Lung (tissue), 12 donors: ENCODE results near the gene UGT2B15. TPM values are rescaled to one million over a fixed set of nuclear protein-coding genes. Genes with fewer than 3 reads are reported as not detected.

Experiments
- ATAC-seq: fragments of 200-7000 bp; cut with Tn5 transposase; one replicate; pipeline ENCODE4 v1.9.1; 2020; ENCODE audit warnings: moderate number of reproducible peaks; ENCODE audit not compliant: insufficient read depth, low FRiP score
- DNase-seq, 3 donors: peaks; one replicate each; pipeline ENCODE4 v3.0.0-alpha.2; 2013 to 2017
- H3K27ac ChIP-seq, 2 donors: one replicate each; pipeline ENCODE4 v1.5.1; 2013; ENCODE audit warnings: mild to moderate bottlenecking in 2 of 2, moderate library complexity in 2 of 2, control low read depth in 1 of 2, inconsistent platforms in 1 of 2, low read depth in 1 of 2, low read length in 1 of 2
- H3K27me3 ChIP-seq, 3 donors: one replicate each; pipeline ENCODE4 v1.5.1; 2013; ENCODE audit warnings: low read length in 2 of 3; ENCODE audit not compliant: control insufficient read depth in 3 of 3, insufficient read depth in 3 of 3
- H3K36me3 ChIP-seq, 4 donors: one replicate each; pipeline ENCODE4 v1.5.1; 2013; ENCODE audit warnings: low read length in 4 of 4, mild to moderate bottlenecking in 1 of 4, moderate library complexity in 1 of 4; ENCODE audit not compliant: control insufficient read depth in 4 of 4, insufficient read depth in 4 of 4
- H3K4me1 ChIP-seq, 5 donors: one replicate each; pipeline ENCODE4 v1.5.1; 2013; ENCODE audit warnings: low read length in 5 of 5, mild to moderate bottlenecking in 2 of 5, moderate library complexity in 1 of 5; ENCODE audit not compliant: control insufficient read depth in 5 of 5, insufficient read depth in 5 of 5
- H3K4me3 ChIP-seq: one replicate; pipeline ENCODE4 v1.5.1; 2013; ENCODE audit warnings: mild to moderate bottlenecking, control low read depth, moderate library complexity
- H3K9ac ChIP-seq, 2 donors: one replicate each; pipeline ENCODE4 v1.5.1; 2013; ENCODE audit warnings: low read length in 2 of 2, control low read depth in 1 of 2; ENCODE audit not compliant: insufficient read depth in 1 of 2
- H3K9me3 ChIP-seq, 4 donors: one replicate each; pipeline ENCODE4 v1.5.1; 2013; ENCODE audit warnings: low read length in 3 of 4, mild to moderate bottlenecking in 1 of 4, moderate library complexity in 1 of 4; ENCODE audit not compliant: control insufficient read depth in 4 of 4, insufficient read depth in 3 of 4
- WGBS, 2 donors: extraction: QIAGEN DNeasy Blood & Tissue Kit; methylation state at CpG; one replicate each; pipeline ENCODE4 v1.1.7; 2013; 5-methylcytosine and 5-hydroxymethylcytosine counted together
- polyA plus RNA-seq, 2 donors: library from polyadenylated mRNA; stranded (reverse); fragments of 200-250 nt; gene quantifications; one replicate each; pipeline ENCODE4 v1.2.1, GENCODE V29; 2013
- total RNA-seq, 2 donors: library from RNA; depleted of rRNA in 1 of 2; stranded (reverse); fragments of >200 nt in 1 of 2; gene quantifications; one replicate each; pipeline ENCODE4 v1.2.1, GENCODE V29; 2014 to 2021
- TF ChIP-seq, protein P1 (sequence below): IDR thresholded peaks from 2 replicates; pipeline ENCODE4 v1.5.1; 2012; ENCODE audit warnings: mild to moderate bottlenecking; ENCODE audit errors: control extremely low read depth, extremely low read depth
- donor health status: control.
- donor health status: control.
- donor health status: Bipolar disorder and iron deficiency.
- donor health status: healthy.
- donor health status: DM: yes; HTN: yes; CAD: no.

UGT2B15 gene
- total and polyA plus RNA-seq, 4 donors: 0.06 to 0.15 TPM; not detected in 2

DNA sequence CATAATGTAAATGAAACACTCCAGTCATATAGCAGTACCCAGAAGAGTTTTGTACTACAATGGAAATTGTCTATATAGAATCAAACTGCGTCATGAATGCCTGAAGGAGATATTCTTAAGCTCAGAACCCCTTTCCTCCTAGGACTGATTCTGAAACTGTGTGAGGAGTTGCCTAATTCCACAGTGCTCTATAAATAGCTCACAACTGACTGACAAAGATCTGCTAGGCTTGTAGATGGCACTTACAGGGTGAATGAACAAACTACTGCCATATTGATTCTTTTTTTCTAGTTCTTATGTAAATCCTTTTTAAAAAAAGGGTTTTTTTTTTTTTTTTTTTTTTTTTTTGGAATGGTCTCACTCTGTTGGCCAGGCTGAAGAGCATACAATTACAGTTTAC, 64.2 kb downstream of the UGT2B15 start:
- 81 to 89% methylated on average over 1 of the region's 1 CpG for WGBS, 2 donors
- no peak overlapping the region for H3K27ac ChIP-seq
- TF ChIP-seq, protein P1, sequence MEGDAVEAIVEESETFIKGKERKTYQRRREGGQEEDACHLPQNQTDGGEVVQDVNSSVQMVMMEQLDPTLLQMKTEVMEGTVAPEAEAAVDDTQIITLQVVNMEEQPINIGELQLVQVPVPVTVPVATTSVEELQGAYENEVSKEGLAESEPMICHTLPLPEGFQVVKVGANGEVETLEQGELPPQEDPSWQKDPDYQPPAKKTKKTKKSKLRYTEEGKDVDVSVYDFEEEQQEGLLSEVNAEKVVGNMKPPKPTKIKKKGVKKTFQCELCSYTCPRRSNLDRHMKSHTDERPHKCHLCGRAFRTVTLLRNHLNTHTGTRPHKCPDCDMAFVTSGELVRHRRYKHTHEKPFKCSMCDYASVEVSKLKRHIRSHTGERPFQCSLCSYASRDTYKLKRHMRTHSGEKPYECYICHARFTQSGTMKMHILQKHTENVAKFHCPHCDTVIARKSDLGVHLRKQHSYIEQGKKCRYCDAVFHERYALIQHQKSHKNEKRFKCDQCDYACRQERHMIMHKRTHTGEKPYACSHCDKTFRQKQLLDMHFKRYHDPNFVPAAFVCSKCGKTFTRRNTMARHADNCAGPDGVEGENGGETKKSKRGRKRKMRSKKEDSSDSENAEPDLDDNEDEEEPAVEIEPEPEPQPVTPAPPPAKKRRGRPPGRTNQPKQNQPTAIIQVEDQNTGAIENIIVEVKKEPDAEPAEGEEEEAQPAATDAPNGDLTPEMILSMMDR: no peak
- no peak overlapping the region for H3K9ac ChIP-seq
- no peak overlapping the region for H3K4me3 ChIP-seq
- no peaks in the 10 kb centered on the region for H3K36me3 ChIP-seq
- no peak for DNase-seq
- no peak for ATAC-seq
- H3K9me3 ChIP-seq: no peaks in the 10 kb centered on the region
- H3K4me1 ChIP-seq: no peaks in the 10 kb centered on the region
- no peaks in the 10 kb centered on the region for H3K27me3 ChIP-seq

DNA sequence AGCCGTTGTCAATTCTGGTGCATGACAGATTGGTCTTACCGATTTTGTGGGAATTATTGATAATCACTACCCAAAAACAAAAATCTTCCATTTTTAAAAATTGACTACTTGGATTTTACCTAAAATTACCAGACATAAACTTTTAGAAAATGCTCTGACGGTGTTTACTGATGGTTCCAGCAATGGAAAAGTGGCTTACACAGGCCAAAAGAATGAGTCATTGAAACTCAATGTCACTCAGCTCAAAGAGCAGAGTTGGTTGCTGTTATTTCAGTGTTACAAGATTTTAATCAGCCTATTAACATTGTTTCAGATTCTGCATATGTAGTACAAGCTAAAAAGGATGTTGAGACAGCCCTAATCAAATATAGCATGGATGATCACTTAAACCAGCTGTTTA, 71.3 kb downstream of the UGT2B15 start:
- no peak for DNase-seq
- Histone ChIP-seq H3K27ac (no peak overlapping the region), H3K4me1 (no peaks in the 10 kb centered on the region), H3K9me3 (no peaks in the 10 kb centered on the region), H3K27me3 (no peaks in the 10 kb centered on the region), H3K4me3 (no peak overlapping the region), H3K36me3 (no peaks in the 10 kb centered on the region), H3K9ac (no peak overlapping the region)
- TF ChIP-seq, protein P1: no peak
- no peak for ATAC-seq
- WGBS, 2 donors: 78 to 84% methylated on average over 3 of the region's 3 CpGs

DNA sequence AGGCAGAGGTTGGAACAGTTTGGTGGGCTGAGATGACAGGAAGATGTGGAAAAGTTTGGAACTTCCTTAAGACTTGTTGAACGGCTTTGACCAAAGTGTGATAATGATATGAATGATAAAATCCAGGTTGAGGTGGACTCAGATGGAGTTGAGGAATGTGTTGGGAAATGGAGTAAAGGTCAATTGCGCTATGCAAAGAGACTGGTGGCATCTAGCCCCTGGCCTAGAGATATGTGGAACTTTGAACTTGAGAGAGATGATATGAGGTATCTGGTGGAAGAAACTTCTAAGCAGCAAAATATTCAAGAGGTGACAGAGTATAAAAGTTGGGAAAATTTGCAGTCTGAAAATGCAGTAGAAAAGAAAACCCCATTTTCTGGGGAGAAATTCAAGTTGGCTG, 73.0 kb downstream of the UGT2B15 start:
- Histone ChIP-seq H3K4me1 (no peaks in the 10 kb centered on the region), H3K9ac (no peak overlapping the region), H3K27ac (no peak overlapping the region), H3K27me3 (no peaks in the 10 kb centered on the region), H3K36me3 (no peaks in the 10 kb centered on the region), H3K9me3 (no peaks in the 10 kb centered on the region), H3K4me3 (no peak overlapping the region)
- 90 to 93% methylated on average over 2 of the region's 2 CpGs for WGBS, 2 donors
- TF ChIP-seq, protein P1: no peak
- no peak for ATAC-seq
- no peak for DNase-seq

Other genes starting within 250 kb of the UGT2B15 start
- gene TMPRSS11E, start 223.2 kb downstream of the UGT2B15 start, total RNA-seq: not detected
- under 1 TPM; 0.03 to 0.12 TPM for gene TMPRSS11E, start 223.2 kb downstream of the UGT2B15 start, polyA plus RNA-seq
- under 1 TPM in 1 of 2 donors, not detected in 1; 0.46 TPM for gene UGT2B17, start 94.3 kb downstream of the UGT2B15 start, total RNA-seq
- gene UGT2B17, start 94.3 kb downstream of the UGT2B15 start, polyA plus RNA-seq: under 1 TPM; 0.08 to 0.33 TPM
- not detected for gene UGT2B10, start 145.3 kb upstream of the UGT2B15 start, total RNA-seq
- gene UGT2B10, start 145.3 kb upstream of the UGT2B15 start, polyA plus RNA-seq: not detected